ENCODE measurements around the gene KRTAP5-3.
"Not testable (repeated sequence)": the region's sequence is repeated elsewhere in the genome, so short reads cannot be mapped to it uniquely, and the experiment has no call there.

KRTAP5-3 gene

GRCh38 chr11:1608363-1608762, at the start of gene KRTAP5-3:
Gene KRTAP5-3 (minus strand): TSS chr11:1608463. CDS start chr11:1608385, 78 bp downstream.
- DNase-seq (ENCODE audit: low read depth): no peak

- DNase-seq (ENCODE audit: low read depth): no peak
These were observed 48.4 kb upstream of the KRTAP5-3 start for GRCh38 chr11:1656670-1657069.

- no peak for DNase-seq (ENCODE audit: low read depth)
These were observed 47.8 kb upstream of the KRTAP5-3 start for GRCh38 chr11:1656061-1656441.

- DNase-seq (ENCODE audit: low read depth): no peak
These were observed 47.2 kb upstream of the KRTAP5-3 start for GRCh38 chr11:1655168-1656060.

- no peak for DNase-seq (ENCODE audit: low read depth)
These were observed 46.3 kb upstream of the KRTAP5-3 start for GRCh38 chr11:1654388-1655167.

GRCh38 chr11:1653541-1654387, 45.5 kb upstream of the KRTAP5-3 start:
- no peak for DNase-seq (ENCODE audit: low read depth)

GRCh38 chr11:1652771-1653540, 44.7 kb upstream of the KRTAP5-3 start:
- no peak for DNase-seq (ENCODE audit: low read depth)

GRCh38 chr11:1652442-1652770, 44.1 kb upstream of the KRTAP5-3 start:
- DNase-seq (ENCODE audit: low read depth): no peak

- no peak for DNase-seq (ENCODE audit: low read depth)
These were observed 43.8 kb upstream of the KRTAP5-3 start for GRCh38 chr11:1652026-1652425.

- no peak for DNase-seq (ENCODE audit: low read depth)
These were observed 43.2 kb upstream of the KRTAP5-3 start for GRCh38 chr11:1651411-1651980.

GRCh38 chr11:1650918-1651262, 42.6 kb upstream of the KRTAP5-3 start:
- no peak for DNase-seq (ENCODE audit: low read depth)

GRCh38 chr11:1650034-1650917, 42.0 kb upstream of the KRTAP5-3 start:
- DNase-seq (ENCODE audit: low read depth): no peak

- no peak for DNase-seq (ENCODE audit: low read depth)
These were observed 40.6 kb upstream of the KRTAP5-3 start for GRCh38 chr11:1648653-1649420.

GRCh38 chr11:1647901-1648652, 39.8 kb upstream of the KRTAP5-3 start:
- DNase-seq (ENCODE audit: low read depth): no peak

GRCh38 chr11:1646540-1646939, 38.3 kb upstream of the KRTAP5-3 start:
- DNase-seq (ENCODE audit: low read depth): not testable (repeated sequence)

- DNase-seq (ENCODE audit: low read depth): no peak
These were observed 37.1 kb upstream of the KRTAP5-3 start for GRCh38 chr11:1645357-1645821.

- no peak for DNase-seq (ENCODE audit: low read depth)
These were observed 36.5 kb upstream of the KRTAP5-3 start for GRCh38 chr11:1644601-1645356.

GRCh38 chr11:1643146-1643690, 35.0 kb upstream of the KRTAP5-3 start:
- DNase-seq (ENCODE audit: low read depth): no peak
